Measurements from ENCODE around the gene PLXDC1.

DNA sequence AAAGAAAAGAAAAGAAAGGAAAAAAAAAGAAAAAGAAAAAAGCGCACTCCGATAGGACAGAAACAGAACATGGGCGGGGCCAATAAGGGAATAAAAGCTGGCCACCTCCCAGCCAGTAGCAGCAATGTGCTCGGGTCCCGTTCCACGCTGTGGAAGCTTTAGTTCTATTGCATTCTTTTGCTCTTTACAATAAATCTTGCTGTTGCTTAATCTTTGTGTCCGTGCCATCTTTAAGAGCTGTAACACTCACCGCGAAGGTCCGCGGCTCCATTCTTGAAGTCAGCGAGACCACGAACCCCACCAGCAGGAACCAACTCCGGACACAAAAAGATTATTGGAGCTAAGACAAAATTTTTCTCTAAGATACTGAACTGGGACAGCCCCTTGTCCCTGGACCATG, 17.7 kb upstream of the PLXDC1 start:
- TF ChIP-seq CTCF (IDR thresholded peaks at IDR 0.05): no peak
- no peak for TF ChIP-seq POLR2A (IDR thresholded peaks at IDR 0.05)
